Stimulated activated CD4-positive, alpha-beta T cell treated with anti-CD3 and anti-CD28 coated beads, Interleukin-2, amount 100 ng/mL, for 48 hours (primary cell): ENCODE data around the gene GRIK4.

Experiments
- DNase-seq, 2 donors: peaks; one replicate each; pipeline ENCODE4 v3.0.0-alpha.2; 2020

The GRIK4 gene

GRCh38 chr11:120712881-120713280 lies 201.3 kb downstream of the GRIK4 start:
- DNase-seq = no peak

GRCh38 chr11:120713296-120713695 lies 201.7 kb downstream of the GRIK4 start:
- no peak for DNase-seq

DNA sequence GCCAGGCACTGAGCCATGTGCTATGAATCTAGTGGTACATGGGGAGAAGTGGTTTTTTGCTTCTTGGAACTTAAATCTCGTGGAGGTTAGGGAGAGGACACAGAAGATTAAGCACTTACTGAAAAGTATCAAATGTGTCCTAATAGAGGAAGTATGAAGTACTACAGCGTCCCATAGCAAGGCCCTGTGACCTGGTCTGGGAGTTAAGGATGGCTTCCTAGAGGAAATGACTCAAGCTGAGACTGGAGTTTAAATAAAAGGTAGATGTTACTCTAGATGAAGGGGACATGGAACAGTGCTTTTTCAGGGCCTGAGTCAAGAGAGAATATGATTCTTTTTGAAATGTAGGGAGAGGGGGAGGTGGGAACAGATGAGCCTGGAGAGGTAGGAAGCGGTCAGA lies 202.9 kb downstream of the GRIK4 start:
- DNase-seq = no peak

GRCh38 chr11:120715239-120715638 lies 203.7 kb downstream of the GRIK4 start:
- DNase-seq = no peak

GRCh38 chr11:120717042-120717441 lies 205.5 kb downstream of the GRIK4 start:
- no peak for DNase-seq

GRCh38 chr11:120717623-120718022 lies 206.1 kb downstream of the GRIK4 start:
- DNase-seq = no peak

DNA sequence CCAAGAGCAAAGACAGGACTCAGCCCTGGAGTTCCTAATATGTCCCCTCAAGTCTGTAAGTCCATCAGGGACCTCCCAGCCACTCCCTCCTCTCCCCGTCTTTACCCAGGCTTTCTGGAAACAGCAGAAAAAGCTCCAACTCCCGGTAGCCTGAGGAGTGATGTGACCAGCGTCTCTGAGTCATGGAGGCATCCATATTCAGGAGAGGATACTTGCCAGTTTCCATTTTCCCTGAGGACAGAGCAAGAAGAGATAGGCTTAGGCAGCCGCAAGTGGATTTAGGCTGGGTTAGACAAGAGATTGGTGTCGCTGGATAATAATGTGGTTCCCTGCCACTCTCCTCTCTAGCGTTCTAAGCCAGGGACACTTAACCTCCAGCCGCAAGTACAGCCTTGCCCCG lies 206.6 kb downstream of the GRIK4 start:
- no peak for DNase-seq

DNA sequence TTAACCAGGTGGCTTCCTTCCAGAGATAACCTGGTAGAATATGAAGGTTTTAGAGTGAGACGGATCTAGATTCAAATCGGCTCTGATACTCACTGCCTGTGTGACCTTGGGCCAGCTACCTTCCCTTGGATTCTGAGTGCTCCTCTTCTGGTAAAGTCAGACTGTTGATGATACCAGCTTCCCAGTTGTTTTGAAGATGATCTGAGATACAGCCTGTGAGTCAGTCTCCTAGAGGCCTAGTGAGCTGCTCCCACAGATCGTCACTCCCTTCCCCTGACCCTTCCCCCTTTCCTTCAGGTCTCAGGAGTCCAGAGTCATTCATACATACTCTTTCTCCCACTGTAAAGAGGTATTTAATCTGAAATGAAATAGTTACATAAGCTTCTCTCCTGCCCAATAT lies 207.8 kb downstream of the GRIK4 start:
- DNase-seq = no peak

DNA sequence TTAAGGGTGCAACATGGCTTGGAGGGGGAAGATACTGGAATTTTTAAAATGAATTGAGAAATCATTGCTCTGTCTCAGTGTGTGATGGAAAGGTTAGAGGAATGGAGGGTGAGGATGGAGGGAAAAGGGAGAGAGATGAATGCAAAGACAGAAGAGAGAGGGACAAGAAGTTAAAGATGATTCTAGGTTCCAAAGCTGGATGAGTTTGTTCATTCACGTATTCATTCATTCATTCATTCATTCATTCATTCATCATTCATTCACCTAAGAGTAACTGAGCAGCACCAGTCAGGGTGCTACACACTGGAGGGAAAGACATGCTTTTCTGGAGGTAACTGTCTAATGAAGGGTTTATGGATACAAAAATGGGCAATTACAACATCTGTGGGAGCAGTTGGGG lies 209.2 kb downstream of the GRIK4 start:
- DNase-seq = no peak

- no peak for DNase-seq
Measured at GRCh38 chr11:120722524-120722923, 211.0 kb downstream of the GRIK4 start.

GRCh38 chr11:120723751-120724150 lies 212.2 kb downstream of the GRIK4 start:
- DNase-seq = no peak

DNA sequence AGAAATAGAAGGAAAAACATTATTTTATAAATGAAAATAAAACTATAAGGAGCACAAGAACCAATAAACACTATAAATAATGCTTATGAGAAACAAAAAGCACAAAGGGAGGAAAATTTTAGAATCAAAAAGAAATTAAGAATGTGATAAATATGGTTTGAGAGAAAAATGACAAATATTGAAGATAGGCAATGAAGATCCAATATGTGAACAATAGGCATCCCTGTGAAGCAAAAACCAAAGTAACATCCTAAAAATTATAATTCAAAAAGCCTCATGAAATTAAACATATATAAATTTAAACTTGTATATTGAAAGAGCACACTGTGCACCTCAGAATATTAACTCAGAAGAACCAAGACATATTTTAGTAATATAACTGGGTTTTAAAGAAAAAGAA lies 216.2 kb downstream of the GRIK4 start:
- DNase-seq = no peak

DNA sequence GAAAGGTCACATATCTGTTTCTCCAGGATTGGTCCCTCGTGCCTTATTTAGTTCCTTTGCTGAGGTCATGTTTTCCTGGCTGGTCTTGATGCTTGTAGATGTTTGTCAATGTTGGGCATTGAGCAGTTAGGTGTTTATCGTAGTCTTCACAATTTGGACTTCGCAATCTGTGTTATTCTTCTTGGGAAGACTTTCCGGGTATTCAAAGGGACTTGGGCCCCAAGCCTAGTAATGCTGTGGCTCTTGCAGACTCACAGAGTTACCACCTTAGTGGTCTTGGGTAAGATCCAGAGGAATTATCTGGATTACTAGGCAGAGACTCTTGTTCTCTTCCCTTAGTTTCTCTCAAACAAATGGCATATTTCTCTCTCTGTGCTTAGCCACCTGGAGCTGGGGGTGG lies 223.5 kb downstream of the GRIK4 start:
- DNase-seq = no peak

DNA sequence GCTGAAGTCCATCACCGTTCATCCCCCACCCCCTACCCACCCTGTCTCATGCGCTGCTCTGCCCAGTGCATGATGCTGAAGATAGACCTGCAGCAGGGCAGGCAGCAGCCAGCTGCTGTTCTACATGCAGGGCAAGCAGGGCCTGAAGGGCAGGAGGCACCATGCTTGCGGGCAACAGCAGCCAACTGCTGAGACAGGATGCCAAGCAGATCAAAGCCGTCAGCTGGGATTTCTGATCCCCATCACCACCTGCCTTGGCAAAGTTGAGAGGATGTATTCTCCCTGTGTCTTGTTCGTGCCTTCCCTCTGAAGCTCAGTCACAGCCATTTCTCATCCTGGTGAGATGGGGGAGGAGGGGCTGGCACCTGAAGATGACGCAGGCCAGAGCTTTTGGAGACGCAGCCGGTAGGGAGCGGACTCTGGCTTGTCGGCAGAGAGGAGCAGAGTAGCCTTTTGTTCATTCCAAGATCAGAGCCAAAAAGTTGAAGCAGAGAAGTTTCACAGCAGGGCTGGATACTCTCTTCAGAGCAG lies 227.0 kb downstream of the GRIK4 start:
- DNase-seq = no peak

- no peak for DNase-seq
Measured at GRCh38 chr11:120739780-120740179, 228.2 kb downstream of the GRIK4 start.

DNA sequence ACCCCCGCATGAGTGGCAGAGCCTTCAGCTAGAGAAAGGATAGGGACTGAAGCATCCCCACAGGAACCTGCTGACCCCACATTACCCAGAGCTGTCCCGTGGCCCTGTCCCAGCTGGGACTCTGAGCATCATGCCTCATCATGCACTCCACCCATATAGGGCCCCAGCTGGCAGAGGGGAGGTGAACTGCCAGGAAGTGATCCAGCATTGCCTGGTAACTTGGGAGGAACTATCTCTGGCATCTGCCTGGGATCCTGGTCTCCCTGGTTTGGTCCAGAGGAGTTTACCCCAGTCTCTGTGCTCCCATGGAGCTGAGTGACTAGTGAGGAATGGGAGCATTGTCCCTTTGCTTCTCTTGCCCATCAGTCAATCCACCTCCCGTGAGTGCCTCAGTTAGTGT lies 228.8 kb downstream of the GRIK4 start:
- DNase-seq = no peak

GRCh38 chr11:120744016-120744994 lies 232.8 kb downstream of the GRIK4 start:
- DNase-seq = no peak

DNA sequence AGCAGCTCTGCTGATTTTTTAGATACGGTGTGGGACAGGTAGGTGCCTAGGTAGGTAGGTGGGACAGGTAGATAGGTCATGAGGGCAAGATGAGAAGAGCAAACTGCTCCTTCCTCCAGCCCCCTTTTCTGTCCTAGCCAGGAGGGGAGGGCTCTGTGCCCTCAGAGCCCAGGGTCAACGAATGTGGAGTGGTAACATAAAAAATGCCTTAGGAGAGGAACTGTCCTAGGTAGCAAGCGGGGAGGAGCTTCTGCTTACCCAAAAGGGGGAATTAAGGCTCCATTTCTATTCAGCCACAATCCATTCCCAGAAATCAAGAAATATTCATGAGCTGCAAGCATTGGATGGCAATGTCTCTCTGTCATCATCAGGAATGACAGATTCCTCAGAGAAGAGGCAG lies 234.8 kb downstream of the GRIK4 start:
- no peak for DNase-seq

DNA sequence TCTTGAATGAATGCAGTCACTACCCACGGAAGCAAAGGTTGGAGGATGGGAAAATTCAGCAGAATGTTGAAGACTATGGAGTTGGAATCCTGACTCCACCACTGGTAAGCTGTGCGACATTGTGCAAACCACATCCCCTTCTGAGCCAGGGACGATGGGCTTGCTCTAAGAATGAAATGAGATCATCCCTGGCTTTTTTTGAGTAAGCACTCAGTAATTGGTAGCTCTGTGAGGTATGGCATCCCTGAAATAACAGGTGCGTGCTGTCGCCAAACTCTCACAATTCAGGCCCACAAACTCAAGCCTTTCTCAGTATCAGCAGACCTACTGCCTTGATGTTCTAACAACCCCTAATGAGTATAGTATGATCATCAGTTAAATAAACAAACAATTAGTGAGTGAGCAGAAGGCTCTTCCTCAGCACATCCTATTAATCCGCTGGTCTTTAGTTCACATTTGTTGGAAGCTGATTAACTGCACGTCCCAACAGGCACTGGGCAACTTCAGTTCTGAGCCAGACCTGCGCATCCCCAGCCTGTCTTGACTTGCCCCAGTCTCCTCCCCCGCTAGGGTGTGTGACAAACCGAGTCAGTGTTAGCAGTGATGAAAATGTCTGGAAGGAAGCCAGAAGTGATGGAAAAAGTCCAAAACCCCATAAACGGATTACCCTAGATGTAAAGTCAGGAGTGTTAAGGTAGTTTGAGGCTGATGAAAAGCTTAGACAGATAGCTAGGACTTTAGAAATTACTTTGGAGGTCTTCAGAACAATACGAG lies 235.5 kb downstream of the GRIK4 start:
- no peak for DNase-seq

GRCh38 chr11:120747850-120748814 lies 236.6 kb downstream of the GRIK4 start:
- no peak for DNase-seq

GRCh38 chr11:120749395-120749794 lies 237.8 kb downstream of the GRIK4 start:
- no peak for DNase-seq
